Naive thymus-derived CD8-positive, alpha-beta T cell (primary cell): Measurements from ENCODE around the gene ISM1. TPM values are rescaled to one million over a fixed set of nuclear protein-coding genes. Genes with fewer than 3 reads are reported as not detected.

Experiments used
- ATAC-seq, 2 donors: fragments of 150-1000 bp; cut with Tn5 transposase in 1 of 2; sonication (Bioruptor Pico), chemical (Tn5 transposase) in 1 of 2; 1 replicate in 1 of 2; 2 replicates in 1 of 2; pipeline ENCODE4 v1.10.0; 2021; ENCODE audit warnings: mild to moderate bottlenecking in 2 of 2, moderate library complexity in 2 of 2
- POLR2A ChIA-PET: fragments of 350-600 bp; sonication (Branson Sonifier 250); formaldehyde crosslinking; loops from one replicate; lab custom pipeline; 2021; ENCODE audit warnings: antibody characterized with exemption; lab: Charles Lee
- DNase-seq, 10 donors: peaks; one replicate each; pipeline versions ENCODE4 v3.0.0 to v3.0.0-alpha.2; 2020 to 2022
- H3K27ac Mint-ChIP-seq, 10 donors: one replicate each; pipeline ENCODE4 v1.8.0; 2020 to 2022; ENCODE audit warnings: mild to moderate bottlenecking in 10 of 10, mixed read lengths in 10 of 10, moderate library complexity in 4 of 10, inconsistent platforms in 1 of 10
- H3K27me3 Mint-ChIP-seq, 5 donors: one replicate each; pipeline ENCODE4 v1.8.0; 2021 to 2022; ENCODE audit warnings: mixed read lengths in 5 of 5
- H3K36me3 Mint-ChIP-seq, 3 donors: one replicate each; pipeline ENCODE4 v1.8.0; 2020 to 2022; ENCODE audit warnings: mixed read lengths in 3 of 3, mild to moderate bottlenecking in 2 of 3, inconsistent platforms in 1 of 3
- H3K4me1 Mint-ChIP-seq, 4 donors: one replicate each; pipeline ENCODE4 v1.8.0; 2021 to 2022; ENCODE audit warnings: mixed read lengths in 4 of 4
- H3K4me3 Mint-ChIP-seq, 10 donors: one replicate each; pipeline ENCODE4 v1.8.0; 2020 to 2022; ENCODE audit warnings: mild to moderate bottlenecking in 10 of 10, mixed read lengths in 10 of 10, moderate library complexity in 6 of 10, inconsistent platforms in 1 of 10
- H3K9me3 Mint-ChIP-seq, 9 donors: one replicate each; pipeline ENCODE4 v1.8.0; 2020 to 2022; ENCODE audit warnings: mixed read lengths in 9 of 9, mild to moderate bottlenecking in 3 of 9, inconsistent platforms in 1 of 9, moderate library complexity in 1 of 9
- polyA plus RNA-seq, 3 donors: library from polyadenylated mRNA; unstranded; fragments of 300-500 nt; fragmentation: Illumina TruSeq; gene quantifications; one replicate each; pipeline ENCODE4 v1.2.3, GENCODE V29; 2021
- total RNA-seq, 8 experiments: library from RNA in 2 of 8; stranded (reverse) in 2 of 8; gene quantifications; one replicate each; pipeline ENCODE4 v1.2.3 and lab custom pipeline; 2021 to 2026

The ISM1 gene
- total and polyA plus RNA-seq, 5 experiments from 2014 or later, result 0.15 to 0.49 (median 0.23) TPM

- no peak for DNase-seq
- Mint-ChIP-seq H3K9me3 (no peaks in the 10 kb centered on the region), H3K4me1 (no peaks in the 10 kb centered on the region), H3K27ac (no peak overlapping the region), H3K27me3 (peaks cover 0 to 3% (median 0%) of the 10 kb centered on the region in 5 donors), H3K36me3 (peaks cover 0 to 2% (median 0%) of the 10 kb centered on the region in 3 donors), H3K4me3 (no peak overlapping the region)
- POLR2A ChIA-PET, result no interaction called here
- no peak for ATAC-seq
Measured at GRCh38 chr20:13277663-13278295, 56.7 kb downstream of the ISM1 start.

- Mint-ChIP-seq H3K27ac (no peak overlapping the region), H3K36me3 (peaks cover 0 to 2% (median 0%) of the 10 kb centered on the region in 3 donors), H3K9me3 (no peaks in the 10 kb centered on the region), H3K27me3 (peaks cover 0 to 3% (median 0%) of the 10 kb centered on the region in 5 donors), H3K4me3 (no peak overlapping the region), H3K4me1 (no peaks in the 10 kb centered on the region)
- POLR2A ChIA-PET, result no interaction called here
- ATAC-seq, result no peak
- no peak for DNase-seq
Measured at GRCh38 chr20:13278812-13279570, 57.9 kb downstream of the ISM1 start.

- ATAC-seq (no peak), DNase-seq (no peak)
- Mint-ChIP-seq H3K4me1 (no peaks in the 10 kb centered on the region), H3K27me3 (peaks cover 0 to 3% (median 0%) of the 10 kb centered on the region in 5 donors), H3K9me3 (no peaks in the 10 kb centered on the region), H3K4me3 (no peak overlapping the region), H3K36me3 (peaks cover 0 to 2% (median 0%) of the 10 kb centered on the region in 3 donors), H3K27ac (no peak overlapping the region)
- POLR2A ChIA-PET, result no interaction called here
Measured at GRCh38 chr20:13280609-13281324, 59.7 kb downstream of the ISM1 start.

GRCh38 chr20:13283869-13284829 lies 63.1 kb downstream of the ISM1 start:
- no peaks in the 10 kb centered on the region for H3K9me3 Mint-ChIP-seq
- POLR2A ChIA-PET, result no interaction called here
- H3K4me3 Mint-ChIP-seq, result no peak overlapping the region
- DNase-seq, result no peak
- H3K4me1 Mint-ChIP-seq, result no peaks in the 10 kb centered on the region
- peaks cover 0 to 3% (median 0%) of the 10 kb centered on the region in 5 donors for H3K27me3 Mint-ChIP-seq
- peaks cover 0 to 4% (median 2%) of the 10 kb centered on the region in 3 donors for H3K36me3 Mint-ChIP-seq
- H3K27ac Mint-ChIP-seq, result no peak overlapping the region
- no peak for ATAC-seq

- H3K4me3 Mint-ChIP-seq, result no peak overlapping the region
- H3K4me1 Mint-ChIP-seq, result no peaks in the 10 kb centered on the region
- POLR2A ChIA-PET, result no interaction called here
- no peaks in the 10 kb centered on the region for H3K9me3 Mint-ChIP-seq
- ATAC-seq (no peak), DNase-seq (no peak)
- peaks cover 0 to 7% (median 2%) of the 10 kb centered on the region in 3 donors for H3K36me3 Mint-ChIP-seq
- no peak overlapping the region for H3K27ac Mint-ChIP-seq
- H3K27me3 Mint-ChIP-seq, result peaks cover 0 to 9% (median under 1%) of the 10 kb centered on the region in 5 donors
Measured at GRCh38 chr20:13284830-13285229, 63.8 kb downstream of the ISM1 start.

GRCh38 chr20:13285408-13285807 lies 64.3 kb downstream of the ISM1 start:
- Mint-ChIP-seq H3K27ac (no peak overlapping the region), H3K9me3 (peaks cover 0 to 2% (median 0%) of the 10 kb centered on the region in 9 donors), H3K27me3 (peaks cover 1 to 12% (median 3%) of the 10 kb centered on the region in 5 donors), H3K4me1 (no peaks in the 10 kb centered on the region), H3K4me3 (no peak overlapping the region), H3K36me3 (peaks cover 0 to 7% (median 2%) of the 10 kb centered on the region in 3 donors)
- DNase-seq, result no peak
- POLR2A ChIA-PET, result no interaction called here
- no peak for ATAC-seq

- ATAC-seq, result no peak
- H3K27ac Mint-ChIP-seq, result no peak overlapping the region
- peaks cover 0 to 2% (median 0%) of the 10 kb centered on the region in 9 donors for H3K9me3 Mint-ChIP-seq
- no peak overlapping the region for H3K4me3 Mint-ChIP-seq
- DNase-seq, result no peak
- peaks cover 0 to 7% (median 2%) of the 10 kb centered on the region in 3 donors for H3K36me3 Mint-ChIP-seq
- H3K27me3 Mint-ChIP-seq, result peaks cover 1 to 12% (median 3%) of the 10 kb centered on the region in 5 donors
- no peaks in the 10 kb centered on the region for H3K4me1 Mint-ChIP-seq
- POLR2A ChIA-PET, result no interaction called here
Measured at GRCh38 chr20:13286052-13286451, 65.0 kb downstream of the ISM1 start.

GRCh38 chr20:13286607-13287006 lies 65.5 kb downstream of the ISM1 start:
- no peaks in the 10 kb centered on the region for H3K4me1 Mint-ChIP-seq
- POLR2A ChIA-PET, result no interaction called here
- DNase-seq, result no peak
- no peak overlapping the region for H3K27ac Mint-ChIP-seq
- H3K27me3 Mint-ChIP-seq, result peaks cover 1 to 12% (median 3%) of the 10 kb centered on the region in 5 donors
- peaks cover 0 to 7% (median 2%) of the 10 kb centered on the region in 3 donors for H3K36me3 Mint-ChIP-seq
- H3K4me3 Mint-ChIP-seq, result no peak overlapping the region
- no peak for ATAC-seq
- H3K9me3 Mint-ChIP-seq, result peaks cover 0 to 2% (median 0%) of the 10 kb centered on the region in 9 donors

GRCh38 chr20:13288357-13288756 lies 67.3 kb downstream of the ISM1 start:
- DNase-seq (no peak), ATAC-seq (no peak)
- Mint-ChIP-seq H3K27ac (no peak overlapping the region), H3K4me3 (no peak overlapping the region), H3K27me3 (peaks cover 1 to 12% (median 1%) of the 10 kb centered on the region in 5 donors), H3K36me3 (peaks cover 0 to 12% (median 2%) of the 10 kb centered on the region in 3 donors), H3K9me3 (peaks cover 0 to 2% (median 0%) of the 10 kb centered on the region in 9 donors), H3K4me1 (no peaks in the 10 kb centered on the region)
- POLR2A ChIA-PET, result no interaction called here

GRCh38 chr20:13289031-13289430 lies 68.0 kb downstream of the ISM1 start:
- Mint-ChIP-seq H3K27me3 (peaks cover 1 to 12% (median 1%) of the 10 kb centered on the region in 5 donors), H3K36me3 (peaks cover 0 to 12% (median 2%) of the 10 kb centered on the region in 3 donors), H3K4me1 (no peaks in the 10 kb centered on the region), H3K4me3 (no peak overlapping the region), H3K27ac (no peak overlapping the region), H3K9me3 (peaks cover 0 to 4% (median 0%) of the 10 kb centered on the region in 9 donors)
- ATAC-seq (no peak), DNase-seq (no peak)
- POLR2A ChIA-PET, result no interaction called here

- Mint-ChIP-seq H3K36me3 (peaks cover 0 to 12% (median 2%) of the 10 kb centered on the region in 3 donors), H3K9me3 (peaks cover 0 to 4% (median 0%) of the 10 kb centered on the region in 9 donors), H3K27me3 (peaks cover 1 to 12% (median 1%) of the 10 kb centered on the region in 5 donors), H3K27ac (no peak overlapping the region), H3K4me3 (no peak overlapping the region), H3K4me1 (peaks cover 0 to 2% (median 0%) of the 10 kb centered on the region in 4 donors)
- POLR2A ChIA-PET, result no interaction called here
- ATAC-seq (no peak), DNase-seq (no peak)
Measured at GRCh38 chr20:13290724-13291123, 69.7 kb downstream of the ISM1 start.

GRCh38 chr20:13291157-13291556 lies 70.1 kb downstream of the ISM1 start:
- H3K36me3 Mint-ChIP-seq, result peaks cover 0 to 12% (median 2%) of the 10 kb centered on the region in 3 donors
- POLR2A ChIA-PET, result no interaction called here

More at GRCh38 chr20:13291157-13291556, 70.1 kb downstream of the ISM1 start:
- Mint-ChIP-seq H3K4me1 (peaks cover 0 to 2% (median 0%) of the 10 kb centered on the region in 4 donors), H3K9me3 (peaks cover 0 to 4% (median 0%) of the 10 kb centered on the region in 9 donors), H3K27ac (no peak overlapping the region), H3K27me3 (peaks cover 1 to 12% (median 1%) of the 10 kb centered on the region in 5 donors), H3K4me3 (no peak overlapping the region)
- ATAC-seq (no peak), DNase-seq (no peak)
